Panc1 (cell line): ENCODE data around the gene BRF1.

Source experiments
- SIN3A ChIP-seq: IDR thresholded peaks from 2 replicates; pipeline ENCODE4 v1.6.1; 2012; ENCODE audit warnings: low read depth, mild to moderate bottlenecking, low read length, moderate library complexity, borderline replicate concordance; ENCODE audit not compliant: insufficient read depth
- TF ChIP-seq, protein P1 (sequence below): fragments of 450-650 bp; IDR thresholded peaks from 2 replicates; pipeline ENCODE4 v1.5.1; 2017; ENCODE audit warnings: mild to moderate bottlenecking

DNA sequence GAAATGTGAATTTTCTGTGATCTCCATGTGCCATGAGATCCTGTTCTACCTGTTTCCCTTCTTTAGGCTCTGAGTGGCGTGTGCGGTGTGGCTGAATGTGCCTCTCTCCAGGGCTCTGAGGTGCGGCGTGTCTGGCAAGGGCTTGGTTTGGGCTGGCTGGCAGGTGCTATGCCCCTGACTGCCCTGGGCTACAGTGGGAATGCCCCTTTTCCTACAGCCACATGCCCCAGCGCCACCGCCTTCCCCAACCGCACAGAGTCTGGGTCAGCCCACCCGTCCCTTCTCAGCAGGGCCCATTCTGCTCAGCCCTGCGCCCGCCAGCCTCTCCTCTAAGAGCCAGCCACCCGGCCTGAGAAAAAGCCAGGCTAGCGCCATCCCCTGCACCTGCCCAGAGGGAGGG, 27.7 kb downstream of the BRF1 start:
- TF ChIP-seq, protein P1, sequence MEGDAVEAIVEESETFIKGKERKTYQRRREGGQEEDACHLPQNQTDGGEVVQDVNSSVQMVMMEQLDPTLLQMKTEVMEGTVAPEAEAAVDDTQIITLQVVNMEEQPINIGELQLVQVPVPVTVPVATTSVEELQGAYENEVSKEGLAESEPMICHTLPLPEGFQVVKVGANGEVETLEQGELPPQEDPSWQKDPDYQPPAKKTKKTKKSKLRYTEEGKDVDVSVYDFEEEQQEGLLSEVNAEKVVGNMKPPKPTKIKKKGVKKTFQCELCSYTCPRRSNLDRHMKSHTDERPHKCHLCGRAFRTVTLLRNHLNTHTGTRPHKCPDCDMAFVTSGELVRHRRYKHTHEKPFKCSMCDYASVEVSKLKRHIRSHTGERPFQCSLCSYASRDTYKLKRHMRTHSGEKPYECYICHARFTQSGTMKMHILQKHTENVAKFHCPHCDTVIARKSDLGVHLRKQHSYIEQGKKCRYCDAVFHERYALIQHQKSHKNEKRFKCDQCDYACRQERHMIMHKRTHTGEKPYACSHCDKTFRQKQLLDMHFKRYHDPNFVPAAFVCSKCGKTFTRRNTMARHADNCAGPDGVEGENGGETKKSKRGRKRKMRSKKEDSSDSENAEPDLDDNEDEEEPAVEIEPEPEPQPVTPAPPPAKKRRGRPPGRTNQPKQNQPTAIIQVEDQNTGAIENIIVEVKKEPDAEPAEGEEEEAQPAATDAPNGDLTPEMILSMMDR, result no peak
- TF ChIP-seq SIN3A, result no peak
